ENCODE measurements around the gene GPSM3.

DNA sequence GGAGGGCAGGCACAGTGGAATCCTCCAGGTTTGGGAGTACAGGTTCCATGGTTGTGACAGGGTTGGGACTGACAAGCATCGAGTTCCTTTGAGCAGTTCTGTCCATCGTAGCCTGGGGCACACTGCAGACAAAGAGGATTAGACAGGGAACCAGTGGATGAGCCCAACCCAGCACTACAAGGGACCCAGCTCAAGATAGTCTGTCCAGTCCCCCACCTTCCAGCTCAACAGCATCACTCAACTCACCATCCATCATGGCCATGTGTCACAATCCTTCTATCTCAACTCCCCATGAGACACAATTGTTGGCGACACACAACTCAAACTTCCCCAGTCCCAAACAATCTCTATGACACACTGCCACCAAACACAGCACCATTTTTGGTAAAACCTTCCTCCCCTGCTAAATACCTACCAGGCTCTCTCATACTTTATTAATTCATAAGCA, 11.8 kb upstream of the GPSM3 start:
- TF ChIP-seq EZH2phosphoT487 (IDR thresholded peaks at IDR 0.05; ENCODE audit: insufficient read depth, low read depth) (no peak), EZH2 (IDR thresholded peaks at IDR 0.05; ENCODE audit: insufficient read depth, poor library complexity, severe bottlenecking) (no peak)

Data from GM23248 (cell line).